Neural progenitor cell (in vitro differentiated cells): ENCODE results near the gene PROSER3.

Experiments used
- CTCF ChIP-seq: fragments of 200-600 bp; sonication (generic); IDR thresholded peaks from 2 replicates; pipeline ENCODE4 v1.5.1; 2017; ENCODE audit warnings: antibody characterized with exemption, mild to moderate bottlenecking
- EZH2 ChIP-seq: fragments of 200-600 bp; sonication (generic); IDR thresholded peaks from 2 replicates; pipeline ENCODE4 v1.6.1; 2017; ENCODE audit warnings: antibody characterized with exemption, mild to moderate bottlenecking, moderate library complexity
- EZH2phosphoT487 ChIP-seq: fragments of 200-600 bp; sonication (generic); IDR thresholded peaks from 2 replicates; pipeline ENCODE4 v1.6.1; 2017; ENCODE audit warnings: antibody characterized with exemption

GRCh38 chr19:35750167-35750566 lies 7.8 kb upstream of the PROSER3 start:
- TF ChIP-seq CTCF = no peak
- TF ChIP-seq EZH2 = no peak
- TF ChIP-seq EZH2phosphoT487 = no peak
